ENCODE results near the gene CNTNAP2. TPM values are rescaled to one million over a fixed set of nuclear protein-coding genes. Genes with fewer than 3 reads are reported as not detected.

Gene CNTNAP2
- total and polyA plus RNA-seq, 2 of the 8 experiments (the other 6 are each of a cell fraction or from before 2014, with no cell fraction given): 27.9 to 71.0 TPM

GRCh38 chr7:147571436-147572185, 1455.0 kb downstream of the CNTNAP2 start:
- Histone ChIP-seq H3K79me2 (ENCODE audit: control insufficient read depth in 1 of 2, insufficient read depth in 2 of 2, low read length in 2 of 2) (no peaks in the 10 kb centered on the region), H2BK15ac (ENCODE audit: low read length) (no peak overlapping the region), H3K23ac (ENCODE audit: insufficient read length) (no peak overlapping the region), H4K91ac (replicated peaks; ENCODE audit: insufficient read length, low read length) (no peak overlapping the region), H2BK20ac (ENCODE audit: low read length) (no peak overlapping the region), H3K9me3 (ENCODE audit: insufficient read depth in 2 of 2, low read depth in 1 of 2, low read length in 1 of 2) (no peaks in the 10 kb centered on the region), H3K79me1 (ENCODE audit: low read depth, low read length) (no peaks in the 10 kb centered on the region), H3K4me2 (ENCODE audit: insufficient read depth in 1 of 2, low read depth in 2 of 2, low read length in 2 of 2) (no peak overlapping the region), H3K4me1 (replicated peaks in 1 of 4; ENCODE audit: control insufficient read depth in 3 of 4, insufficient read depth in 4 of 4, low read length in 3 of 4) (no peaks in the 10 kb centered on the region), H4K20me1 (replicated peaks in 1 of 2; ENCODE audit: control insufficient read depth in 1 of 2, insufficient read depth in 2 of 2, low read length in 2 of 2) (no peaks in the 10 kb centered on the region), H3K9ac (replicated peaks in 1 of 4; ENCODE audit: extremely low read depth in 1 of 4, low read depth in 3 of 4, low read length in 3 of 4) (no peak overlapping the region), H3K23me2 (ENCODE audit: low read depth, low read length) (no peaks in the 10 kb centered on the region; the same call in 1 of the 2 replicates), H3K27ac (ENCODE audit: low read depth, low read length) (no peak overlapping the region), H2AK5ac (ENCODE audit: low read depth, low read length) (no peak overlapping the region), H3K4ac (replicated peaks; ENCODE audit: insufficient read length, low read depth, low read length) (no peak overlapping the region), H2BK5ac (ENCODE audit: low read depth, low read length) (no peak overlapping the region), H3K27me3 (replicated peaks in 1 of 4; ENCODE audit: control insufficient read depth in 3 of 4, extremely low read depth in 1 of 4, insufficient read depth in 3 of 4, low read length in 3 of 4) (no peaks in the 10 kb centered on the region), H4K8ac (ENCODE audit: extremely low read depth, insufficient read depth, low read length) (no peak overlapping the region), H3K36me3 (ENCODE audit: control insufficient read depth in 2 of 4, insufficient read depth in 4 of 4, low read length in 3 of 4) (no peaks in the 10 kb centered on the region), H3K4me3 (ENCODE audit: extremely low read depth in 1 of 4, insufficient read depth in 2 of 4, low read depth in 3 of 4, low read length in 4 of 4) (no peak overlapping the region), H3K18ac (ENCODE audit: extremely low read depth, low read length) (no peak overlapping the region), H3K14ac (ENCODE audit: insufficient read length) (no peak overlapping the region), H3K56ac (replicated peaks; ENCODE audit: insufficient read length, low read depth, low read length) (no peak overlapping the region), H2BK120ac (replicated peaks; ENCODE audit: low read depth, low read length) (no peak overlapping the region), H4K5ac (ENCODE audit: insufficient read length, low read depth, low read length) (no peak overlapping the region), H2BK12ac (ENCODE audit: low read depth, low read length) (no peak overlapping the region), H2AFZ (ENCODE audit: low read length) (0 out of 2 replicates have a peak overlapping the region, but pooled peaks have one; percentile 9)
- 95% methylated on average over 8 of the region's 8 CpGs; no CpG with 5 or more reads in 1 of the 2 experiments for WGBS, 2 experiments (ENCODE audit: extremely low coverage in 1 of 2, insufficient coverage in 1 of 2, insufficient read length in 1 of 2, insufficient replicate concordance in 2 of 2, low coverage in 1 of 2, low lambda C conversion rate in 2 of 2, missing lambda C conversion rate in 1 of 2)
- DNase-seq (ENCODE audit: low read depth in 1 of 2, low spot score in 2 of 2): no peak
- ChIA-PET CTCF (ENCODE audit: partially characterized antibody) (interaction anchor here (0.9 to 1.2 kb wide), 3 partner anchors 27 to 479 kb away, joined by 3 read pairs; no protein-coding TSS in a partner anchor), POLR2A (ENCODE audit: partially characterized antibody) (no interaction called here)
- no peak for FAIRE-seq
- no peak for TF ChIP-seq RXRA (IDR thresholded peaks at IDR 0.05; ENCODE audit: insufficient read depth, low read depth, low read length)
- no peak for TF ChIP-seq JUND (IDR thresholded peaks at IDR 0.05; ENCODE audit: low read length)
- TF ChIP-seq GTF2F1 (IDR thresholded peaks at IDR 0.05; ENCODE audit: borderline replicate concordance, low read depth, low read length): no peak
- TF ChIP-seq YY1 (IDR thresholded peaks at IDR 0.05; ENCODE audit: low read depth, low read length): no peak
- TF ChIP-seq CBX8 (IDR thresholded peaks at IDR 0.05; ENCODE audit: borderline replicate concordance, low read depth, low read length): no peak
- no peak for TF ChIP-seq CHD2 (IDR thresholded peaks at IDR 0.05; ENCODE audit: low read length)
- TF ChIP-seq CTCF (IDR thresholded peaks at IDR 0.05; ENCODE audit: control extremely low read depth in 1 of 3, insufficient read depth in 1 of 3, low read depth in 1 of 3, low read length in 3 of 3): no peak
- TF ChIP-seq TCF12 (IDR thresholded peaks at IDR 0.05; ENCODE audit: low read depth, low read length): no peak
- TF ChIP-seq MAFK (IDR thresholded peaks at IDR 0.05; ENCODE audit: low read depth, low read length): no peak
- no peak for TF ChIP-seq TBP (IDR thresholded peaks at IDR 0.05; ENCODE audit: low read depth, low read length)
- no peak for TF ChIP-seq SUZ12 (IDR thresholded peaks at IDR 0.05; ENCODE audit: low read length)
